ENCODE data around the gene NOD1.

DNA sequence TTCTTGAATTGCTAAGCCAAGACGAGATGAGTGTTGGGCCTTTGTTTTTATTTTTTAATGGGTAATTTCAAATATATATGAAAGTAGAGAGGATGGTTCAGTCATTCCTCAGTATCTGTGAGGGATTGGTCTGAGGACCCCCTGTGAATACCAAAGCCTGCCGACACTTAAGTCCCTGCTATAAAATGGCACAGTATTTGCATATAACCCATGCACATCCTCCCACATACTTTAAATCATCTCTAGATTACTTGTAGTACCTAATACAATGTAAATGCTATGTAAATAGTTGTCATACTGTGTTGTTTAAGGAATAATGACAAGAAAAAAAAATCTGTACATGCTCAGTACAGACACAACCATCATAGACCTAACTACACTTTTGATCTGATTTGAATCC, 73.4 kb downstream of the NOD1 start:
- TF ChIP-seq, protein P1, sequence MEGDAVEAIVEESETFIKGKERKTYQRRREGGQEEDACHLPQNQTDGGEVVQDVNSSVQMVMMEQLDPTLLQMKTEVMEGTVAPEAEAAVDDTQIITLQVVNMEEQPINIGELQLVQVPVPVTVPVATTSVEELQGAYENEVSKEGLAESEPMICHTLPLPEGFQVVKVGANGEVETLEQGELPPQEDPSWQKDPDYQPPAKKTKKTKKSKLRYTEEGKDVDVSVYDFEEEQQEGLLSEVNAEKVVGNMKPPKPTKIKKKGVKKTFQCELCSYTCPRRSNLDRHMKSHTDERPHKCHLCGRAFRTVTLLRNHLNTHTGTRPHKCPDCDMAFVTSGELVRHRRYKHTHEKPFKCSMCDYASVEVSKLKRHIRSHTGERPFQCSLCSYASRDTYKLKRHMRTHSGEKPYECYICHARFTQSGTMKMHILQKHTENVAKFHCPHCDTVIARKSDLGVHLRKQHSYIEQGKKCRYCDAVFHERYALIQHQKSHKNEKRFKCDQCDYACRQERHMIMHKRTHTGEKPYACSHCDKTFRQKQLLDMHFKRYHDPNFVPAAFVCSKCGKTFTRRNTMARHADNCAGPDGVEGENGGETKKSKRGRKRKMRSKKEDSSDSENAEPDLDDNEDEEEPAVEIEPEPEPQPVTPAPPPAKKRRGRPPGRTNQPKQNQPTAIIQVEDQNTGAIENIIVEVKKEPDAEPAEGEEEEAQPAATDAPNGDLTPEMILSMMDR (IDR thresholded peaks at IDR 0.05), result no peak
- TF ChIP-seq POLR2A (IDR thresholded peaks at IDR 0.05), result no peak
